ENCODE results near the gene SPDYC. TPM values are rescaled to one million over a fixed set of nuclear protein-coding genes. Genes with fewer than 3 reads are reported as not detected.

Gene SPDYC
- total RNA-seq, 1 experiment from 2014 or later: not detected

DNA sequence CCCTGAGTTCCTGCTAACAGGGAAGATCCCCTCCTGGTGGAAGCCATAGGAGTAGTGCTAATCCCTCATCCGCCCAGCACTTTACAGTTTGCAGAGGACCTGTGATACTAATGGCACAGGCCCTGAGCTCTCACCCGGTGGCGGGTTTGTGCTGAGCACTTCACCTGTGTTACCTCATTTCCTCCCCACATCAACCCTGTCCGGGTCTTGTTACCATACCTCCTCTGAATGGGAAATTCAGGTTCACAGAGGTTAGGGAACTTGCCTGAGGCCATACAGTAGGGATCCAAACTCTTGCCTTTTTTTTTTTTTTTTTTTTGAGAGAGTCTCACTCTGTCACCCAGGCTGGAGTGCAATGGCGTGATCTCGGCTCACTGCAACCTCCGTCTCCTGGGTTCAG lies 36.9 kb downstream of the SPDYC start:
- Histone ChIP-seq H3K4me3 (ENCODE audit: low read depth, low read length) (no peak overlapping the region), H3K4me1 (no peaks in the 10 kb centered on the region), H3K9me3 (no peaks in the 10 kb centered on the region), H3K36me3 (ENCODE audit: control insufficient read depth, insufficient read depth, low read length) (peaks cover 19% of the 10 kb centered on the region), H3K27me3 (replicated peaks; ENCODE audit: control insufficient read depth, insufficient read depth, low read length) (no peaks in the 10 kb centered on the region)
- CTCF ChIA-PET: interaction anchor here (0.9 kb wide), 1 partner anchor 55 kb away, joined by 3 read pairs; the partner anchor contains the start of gene POLA2
- peaks cover 86% of the 10 kb centered on the region for H3K36me3 Mint-ChIP-seq (ENCODE audit: insufficient read depth, unreplicated experiment)
- no peak for TF ChIP-seq CTCF (IDR thresholded peaks at IDR 0.05; ENCODE audit: insufficient read depth in 1 of 2, low read depth in 1 of 2, low read length in 1 of 2, severe bottlenecking in 1 of 2, unreplicated experiment in 1 of 2)
- DNase-seq: no peak
- H3K9me3 Mint-ChIP-seq (ENCODE audit: unreplicated experiment): no peaks in the 10 kb centered on the region
- POLR2A ChIA-PET: no interaction called here
- intact Hi-C loops (cut with micrococcal nuclease; ENCODE audit: unreplicated experiment): no loop called here
- H3K4me1 Mint-ChIP-seq (ENCODE audit: low read depth, unreplicated experiment): no peaks in the 10 kb centered on the region
- no TSS peak for BruUV-seq (replicated peaks)
- H3K27me3 Mint-ChIP-seq (ENCODE audit: insufficient read depth, unreplicated experiment): no peaks in the 10 kb centered on the region
- no peak overlapping the region for H3K4me3 Mint-ChIP-seq (ENCODE audit: unreplicated experiment)
- H3K27ac Mint-ChIP-seq (ENCODE audit: unreplicated experiment): no peak overlapping the region

DNA sequence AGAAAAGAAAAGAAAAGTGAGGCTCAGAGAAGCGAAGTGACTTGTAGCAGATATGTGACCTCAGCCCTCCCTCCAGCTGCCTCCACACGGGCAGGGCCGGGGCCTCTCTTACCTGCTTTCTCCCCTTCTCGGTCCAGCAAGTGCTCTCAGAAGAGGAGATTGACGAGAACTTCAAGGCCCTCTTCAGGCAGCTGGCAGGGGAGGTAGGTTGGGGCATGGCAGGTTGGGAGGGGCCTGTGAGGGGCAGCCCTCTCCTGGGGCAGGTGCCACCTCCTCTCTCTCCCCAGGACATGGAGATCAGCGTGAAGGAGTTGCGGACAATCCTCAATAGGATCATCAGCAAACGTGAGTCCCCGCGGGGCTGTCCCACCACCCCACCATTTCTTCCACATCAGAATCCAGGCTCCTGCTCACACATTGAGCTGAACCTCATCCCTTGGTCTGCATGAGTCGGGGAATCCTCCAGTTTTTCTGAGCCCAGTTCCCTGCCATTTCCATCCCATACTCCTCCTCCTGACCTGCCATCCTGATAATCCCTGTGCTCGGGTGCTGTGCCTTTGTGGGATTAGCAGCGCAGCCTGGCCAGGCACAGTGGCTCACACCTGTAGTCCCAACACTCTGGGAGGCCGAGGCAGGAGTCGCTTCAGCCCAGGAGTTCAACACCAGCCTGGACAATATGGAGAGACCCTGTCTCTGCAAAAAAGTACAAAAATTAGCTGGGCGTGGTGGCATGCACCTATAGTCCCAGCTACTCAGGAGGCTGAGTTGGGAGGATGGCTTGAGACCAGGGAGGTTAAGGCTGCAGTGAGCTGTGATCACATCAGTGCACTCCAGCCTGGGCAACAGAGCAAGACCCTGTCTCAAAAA lies 38.1 kb downstream of the SPDYC start:
- H3K27ac Mint-ChIP-seq (ENCODE audit: unreplicated experiment): no peak overlapping the region
- intact Hi-C loops (cut with micrococcal nuclease; ENCODE audit: unreplicated experiment): no loop called here

More for the DNA sequence above, 38.1 kb downstream of the SPDYC start:
- Histone ChIP-seq H3K4me3 (ENCODE audit: low read depth, low read length) (no peak overlapping the region), H3K27me3 (replicated peaks; ENCODE audit: control insufficient read depth, insufficient read depth, low read length) (no peaks in the 10 kb centered on the region), H3K36me3 (ENCODE audit: control insufficient read depth, insufficient read depth, low read length) (peaks cover 19% of the 10 kb centered on the region), H3K9me3 (no peaks in the 10 kb centered on the region), H3K4me1 (no peaks in the 10 kb centered on the region)
- peaks cover 80% of the 10 kb centered on the region for H3K36me3 Mint-ChIP-seq (ENCODE audit: insufficient read depth, unreplicated experiment)
- DNase-seq: no peak
- TF ChIP-seq CTCF (IDR thresholded peaks at IDR 0.05; ENCODE audit: insufficient read depth in 1 of 2, low read depth in 1 of 2, low read length in 1 of 2, severe bottlenecking in 1 of 2, unreplicated experiment in 1 of 2): no peak
- ChIA-PET POLR2A (no interaction called here), CTCF (interaction anchor here (0.5 to 0.9 kb wide), 2 partner anchors 17 kb away, joined by 3 to 4 read pairs; no protein-coding TSS in a partner anchor)
- H3K4me1 Mint-ChIP-seq (ENCODE audit: low read depth, unreplicated experiment): no peaks in the 10 kb centered on the region
- no peak overlapping the region for H3K4me3 Mint-ChIP-seq (ENCODE audit: unreplicated experiment)
- H3K27me3 Mint-ChIP-seq (ENCODE audit: insufficient read depth, unreplicated experiment): no peaks in the 10 kb centered on the region
- H3K9me3 Mint-ChIP-seq (ENCODE audit: unreplicated experiment): no peaks in the 10 kb centered on the region
- no TSS peak for BruUV-seq (replicated peaks)

Measured in Caco-2 (cell line).